Hepatocyte (in vitro differentiated cells): ENCODE data around the gene TENM4. TPM values are rescaled to one million over a fixed set of nuclear protein-coding genes. Genes with fewer than 3 reads are reported as not detected.

Source experiments
- DNase-seq: peaks from one replicate; pipeline ENCODE4 v3.0.0-alpha.2; 2016; ENCODE audit warnings: low spot score
- H2AFZ ChIP-seq: fragments of 200-600 bp; sonication (generic); 2 replicates; pipeline ENCODE4 v1.6.0; 2016; ENCODE audit warnings: antibody characterized with exemption, mild to moderate bottlenecking
- H3K27ac ChIP-seq: fragments of 200-600 bp; sonication (generic); 2 replicates; pipeline ENCODE4 v1.5.1; 2016; ENCODE audit warnings: mild to moderate bottlenecking
- H3K27me3 ChIP-seq: fragments of 200-600 bp; sonication (generic); 2 replicates; pipeline ENCODE4 v1.6.1; 2016
- H3K36me3 ChIP-seq: fragments of 200-600 bp; sonication (generic); replicated peaks from 2 replicates; pipeline ENCODE4 v1.5.1; 2016; ENCODE audit warnings: low read depth; ENCODE audit not compliant: insufficient read depth
- H3K4me1 ChIP-seq: fragments of 200-600 bp; sonication (generic); 2 replicates; pipeline ENCODE4 v1.5.1; 2016; ENCODE audit warnings: mild to moderate bottlenecking, moderate library complexity; ENCODE audit not compliant: insufficient read depth
- H3K4me2 ChIP-seq: fragments of 200-600 bp; sonication (generic); 2 replicates; pipeline ENCODE4 v1.6.0; 2016
- H3K4me3 ChIP-seq: fragments of 200-600 bp; sonication (generic); 2 replicates; pipeline ENCODE4 v1.5.1; 2016; ENCODE audit warnings: mild to moderate bottlenecking
- H3K79me2 ChIP-seq: fragments of 200-600 bp; sonication (generic); 2 replicates; pipeline ENCODE4 v1.6.0; 2017; ENCODE audit warnings: mild to moderate bottlenecking
- H3K9me2 ChIP-seq: fragments of 200-600 bp; sonication (generic); replicated peaks from 2 replicates; pipeline ENCODE4 v1.6.0; 2017; ENCODE audit warnings: mild to moderate bottlenecking; ENCODE audit not compliant: insufficient read depth
- H3K9me3 ChIP-seq: fragments of 200-600 bp; sonication (generic); 2 replicates; pipeline ENCODE4 v1.5.1; 2016; ENCODE audit warnings: low read depth, mild to moderate bottlenecking
- H4K20me1 ChIP-seq: fragments of 200-600 bp; sonication (generic); 2 replicates; pipeline ENCODE4 v1.6.0; 2016; ENCODE audit warnings: mild to moderate bottlenecking; ENCODE audit not compliant: insufficient read depth, poor library complexity, severe bottlenecking
- CTCF ChIP-seq: fragments of 200-600 bp; sonication (generic); IDR thresholded peaks from 2 replicates; pipeline ENCODE4 v1.5.1; 2016; ENCODE audit warnings: antibody characterized with exemption, mild to moderate bottlenecking; ENCODE audit not compliant: poor library complexity
- EZH2 ChIP-seq: fragments of 200-600 bp; sonication (generic); IDR thresholded peaks from 2 replicates; pipeline ENCODE4 v1.6.1; 2016; ENCODE audit warnings: antibody characterized with exemption, mild to moderate bottlenecking, borderline replicate concordance
- EZH2phosphoT487 ChIP-seq: fragments of 200-600 bp; sonication (generic); IDR thresholded peaks from one replicate; pipeline ENCODE4 v1.6.1; 2018; ENCODE audit warnings: antibody characterized with exemption, mild to moderate bottlenecking, low read depth, moderate library complexity; ENCODE audit not compliant: unreplicated experiment, severe bottlenecking
- WGBS: methylation state at CpG from one replicate; pipeline ENCODE4 v1.1.6; 2016; ENCODE audit warnings: low lambda C conversion rate; ENCODE audit errors: missing lambda C conversion rate; 5-methylcytosine and 5-hydroxymethylcytosine counted together
- polyA plus RNA-seq: library from polyadenylated mRNA; unstranded; fragments of >200 nt; fragmentation: Nextera tagmentation; extraction: Ambion mirVana; gene quantifications from 2 replicates; pipeline ENCODE4 v1.2.1, GENCODE V29; 2016
- total RNA-seq: library from RNA; depleted of rRNA; stranded (reverse); fragments of >200 nt; gene quantifications from 2 replicates; pipeline ENCODE4 v1.2.3, GENCODE V29; 2014

The TENM4 gene
- total and polyA plus RNA-seq, 2 experiments from 2014 or later = 18.4 to 18.7 TPM

- Histone ChIP-seq H3K9me2 (no peaks in the 10 kb centered on the region), H3K27me3 (no peaks in the 10 kb centered on the region), H4K20me1 (no peaks in the 10 kb centered on the region), H3K4me1 (peaks cover 5% of the 10 kb centered on the region), H2AFZ (no peak overlapping the region), H3K9me3 (no peaks in the 10 kb centered on the region), H3K36me3 (no peaks in the 10 kb centered on the region), H3K79me2 (no peaks in the 10 kb centered on the region), H3K27ac (no peak overlapping the region), H3K4me3 (no peak overlapping the region), H3K4me2 (no peak overlapping the region)
- TF ChIP-seq EZH2 (no peak), CTCF (no peak), EZH2phosphoT487 (no peak)
- WGBS = 65% methylated on average over 2 of the region's 2 CpGs
- no peak for DNase-seq
These were observed 26.9 kb upstream of the TENM4 start for GRCh38 chr11:79467761-79468160.

- Histone ChIP-seq H3K79me2 (no peaks in the 10 kb centered on the region), H3K4me2 (no peak overlapping the region), H3K4me3 (no peak overlapping the region), H4K20me1 (no peaks in the 10 kb centered on the region), H2AFZ (no peak overlapping the region), H3K9me3 (no peaks in the 10 kb centered on the region), H3K4me1 (peaks cover 5% of the 10 kb centered on the region), H3K9me2 (no peaks in the 10 kb centered on the region), H3K27me3 (no peaks in the 10 kb centered on the region), H3K27ac (no peak overlapping the region), H3K36me3 (no peaks in the 10 kb centered on the region)
- TF ChIP-seq CTCF (no peak), EZH2 (no peak), EZH2phosphoT487 (no peak)
- 56% methylated on average over 2 of the region's 2 CpGs for WGBS
- peak; percentile 37 for DNase-seq
These were observed 25.6 kb upstream of the TENM4 start for GRCh38 chr11:79466411-79466810.

GRCh38 chr11:79465160-79465559 lies 24.3 kb upstream of the TENM4 start:
- peaks cover 5% of the 10 kb centered on the region for H3K4me1 ChIP-seq
- H3K27me3 ChIP-seq = no peaks in the 10 kb centered on the region
- WGBS = 97% methylated on average over 2 of the region's 2 CpGs
- no peak overlapping the region for H3K27ac ChIP-seq
- H3K4me2 ChIP-seq = no peak overlapping the region
- H3K9me3 ChIP-seq = no peaks in the 10 kb centered on the region
- no peaks in the 10 kb centered on the region for H3K79me2 ChIP-seq
- no peak for TF ChIP-seq CTCF
- no peak for TF ChIP-seq EZH2
- TF ChIP-seq EZH2phosphoT487 = no peak
- no peak overlapping the region for H2AFZ ChIP-seq
- H3K9me2 ChIP-seq = no peaks in the 10 kb centered on the region
- H3K4me3 ChIP-seq = no peak overlapping the region
- no peaks in the 10 kb centered on the region for H3K36me3 ChIP-seq
- no peak for DNase-seq
- no peaks in the 10 kb centered on the region for H4K20me1 ChIP-seq
